ENCODE data around the gene XXYLT1. TPM values are rescaled to one million over a fixed set of nuclear protein-coding genes. Genes with fewer than 3 reads are reported as not detected.

The XXYLT1 gene
- total RNA-seq, 1 experiment from 2014 or later, result 10.9 TPM

DNA sequence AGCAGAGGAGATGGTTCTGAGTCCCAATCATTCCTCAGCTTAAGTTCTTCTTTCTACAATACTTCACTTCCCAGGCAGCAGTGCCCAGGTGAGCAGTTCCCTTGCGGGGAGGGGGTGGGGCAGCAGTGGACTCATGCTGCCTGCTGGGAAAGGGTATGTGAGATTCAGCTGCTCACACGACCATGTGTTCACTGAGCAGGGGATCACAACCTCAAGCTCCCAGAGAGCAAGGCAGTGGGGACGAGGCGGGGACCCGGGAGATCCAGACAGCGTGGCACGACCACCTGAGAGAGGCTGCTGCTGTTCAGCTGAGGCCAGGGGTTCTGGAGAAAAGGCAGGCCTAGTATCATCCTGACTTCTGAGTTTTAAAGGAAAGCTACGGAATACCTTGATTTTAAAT lies 166.6 kb downstream of the XXYLT1 start:
- Histone ChIP-seq H3K27me3 (ENCODE audit: insufficient read depth, low read length) (no peaks in the 10 kb centered on the region), H3K9me2 (ENCODE audit: insufficient read depth) (no peaks in the 10 kb centered on the region), H2AFZ (ENCODE audit: low read depth, low read length, poor library complexity, severe bottlenecking) (no peak overlapping the region), H3K36me3 (ENCODE audit: control insufficient read depth in 1 of 2, insufficient read depth in 2 of 2, low read length in 2 of 2) (no peaks in the 10 kb centered on the region), H3K4me2 (ENCODE audit: low read length) (no peak overlapping the region), H3K27ac (ENCODE audit: low read depth, low read length) (no peak overlapping the region), H3K9ac (ENCODE audit: low read length) (no peak overlapping the region), H3K4me3 (replicated peaks in 1 of 2; ENCODE audit: low read depth in 1 of 2, low read length in 2 of 2) (no peak overlapping the region), H4K20me1 (ENCODE audit: insufficient read depth) (no peaks in the 10 kb centered on the region), H3K9me3 (ENCODE audit: control insufficient read depth in 1 of 2, insufficient read depth in 1 of 2, low read depth in 1 of 2, low read length in 2 of 2) (no peaks in the 10 kb centered on the region), H3K79me2 (ENCODE audit: insufficient read depth, low read length) (no peaks in the 10 kb centered on the region), H3K4me1 (ENCODE audit: control insufficient read depth in 1 of 2, insufficient read depth in 2 of 2, low read length in 2 of 2) (peaks cover 10 to 39% of the 10 kb centered on the region in 2 experiments)
- ATAC-seq (no peak), DNase-seq (ENCODE audit: low read depth, low spot score) (no peak)
- POLR2A ChIA-PET, result no interaction called here
- CTCF ChIA-PET, result interaction anchor here (1.4 to 1.7 kb wide), 2 partner anchors 102 to 422 kb away, joined by 4 to 15 read pairs; no protein-coding TSS in a partner anchor
- RAD21 ChIA-PET (ENCODE audit: low non-redundant PET in 1 of 2, low total read pairs in 2 of 2, uncharacterized antibody in 2 of 2, unreplicated experiment in 2 of 2), result no interaction called here
- intact Hi-C loops (cut with micrococcal nuclease), result loop anchor here (10.0 kb wide), 1 partner anchor 230 kb away; no protein-coding TSS in a partner anchor
- TF ChIP-seq ZNF274 (IDR thresholded peaks at IDR 0.05; ENCODE audit: low read depth, low read length), result no peak
- no peak for TF ChIP-seq EZH2 (IDR thresholded peaks at IDR 0.05)
- no peak for TF ChIP-seq ZFX (IDR thresholded peaks at IDR 0.05)
- no peak for TF ChIP-seq CEBPB (IDR thresholded peaks at IDR 0.05; ENCODE audit: low read depth)
- no peak for TF ChIP-seq EZH2phosphoT487 (IDR thresholded peaks at IDR 0.05; ENCODE audit: borderline replicate concordance)
- TF ChIP-seq, protein P1, sequence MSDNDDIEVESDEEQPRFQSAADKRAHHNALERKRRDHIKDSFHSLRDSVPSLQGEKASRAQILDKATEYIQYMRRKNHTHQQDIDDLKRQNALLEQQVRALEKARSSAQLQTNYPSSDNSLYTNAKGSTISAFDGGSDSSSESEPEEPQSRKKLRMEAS (IDR thresholded peaks at IDR 0.05), result no peak
- TF ChIP-seq EGR1 (IDR thresholded peaks at IDR 0.05; ENCODE audit: low read depth), result no peak
- TF ChIP-seq CBX3 (IDR thresholded peaks at IDR 0.05; ENCODE audit: low read depth), result no peak
- TF ChIP-seq RAD21 (IDR thresholded peaks at IDR 0.05; ENCODE audit: low read depth), result no peak
- TF ChIP-seq POLR2A (IDR thresholded peaks at IDR 0.05; ENCODE audit: borderline replicate concordance, extremely low read depth, insufficient read depth, insufficient read length), result no peak
- TF ChIP-seq SRF (IDR thresholded peaks at IDR 0.05; ENCODE audit: low read depth), result no peak
- TF ChIP-seq, protein P2, sequence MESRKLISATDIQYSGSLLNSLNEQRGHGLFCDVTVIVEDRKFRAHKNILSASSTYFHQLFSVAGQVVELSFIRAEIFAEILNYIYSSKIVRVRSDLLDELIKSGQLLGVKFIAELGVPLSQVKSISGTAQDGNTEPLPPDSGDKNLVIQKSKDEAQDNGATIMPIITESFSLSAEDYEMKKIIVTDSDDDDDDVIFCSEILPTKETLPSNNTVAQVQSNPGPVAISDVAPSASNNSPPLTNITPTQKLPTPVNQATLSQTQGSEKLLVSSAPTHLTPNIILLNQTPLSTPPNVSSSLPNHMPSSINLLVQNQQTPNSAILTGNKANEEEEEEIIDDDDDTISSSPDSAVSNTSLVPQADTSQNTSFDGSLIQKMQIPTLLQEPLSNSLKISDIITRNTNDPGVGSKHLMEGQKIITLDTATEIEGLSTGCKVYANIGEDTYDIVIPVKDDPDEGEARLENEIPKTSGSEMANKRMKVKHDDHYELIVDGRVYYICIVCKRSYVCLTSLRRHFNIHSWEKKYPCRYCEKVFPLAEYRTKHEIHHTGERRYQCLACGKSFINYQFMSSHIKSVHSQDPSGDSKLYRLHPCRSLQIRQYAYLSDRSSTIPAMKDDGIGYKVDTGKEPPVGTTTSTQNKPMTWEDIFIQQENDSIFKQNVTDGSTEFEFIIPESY (IDR thresholded peaks at IDR 0.05; ENCODE audit: extremely low read depth, insufficient replicate concordance, low read length), result no peak
- TF ChIP-seq, protein P3, sequence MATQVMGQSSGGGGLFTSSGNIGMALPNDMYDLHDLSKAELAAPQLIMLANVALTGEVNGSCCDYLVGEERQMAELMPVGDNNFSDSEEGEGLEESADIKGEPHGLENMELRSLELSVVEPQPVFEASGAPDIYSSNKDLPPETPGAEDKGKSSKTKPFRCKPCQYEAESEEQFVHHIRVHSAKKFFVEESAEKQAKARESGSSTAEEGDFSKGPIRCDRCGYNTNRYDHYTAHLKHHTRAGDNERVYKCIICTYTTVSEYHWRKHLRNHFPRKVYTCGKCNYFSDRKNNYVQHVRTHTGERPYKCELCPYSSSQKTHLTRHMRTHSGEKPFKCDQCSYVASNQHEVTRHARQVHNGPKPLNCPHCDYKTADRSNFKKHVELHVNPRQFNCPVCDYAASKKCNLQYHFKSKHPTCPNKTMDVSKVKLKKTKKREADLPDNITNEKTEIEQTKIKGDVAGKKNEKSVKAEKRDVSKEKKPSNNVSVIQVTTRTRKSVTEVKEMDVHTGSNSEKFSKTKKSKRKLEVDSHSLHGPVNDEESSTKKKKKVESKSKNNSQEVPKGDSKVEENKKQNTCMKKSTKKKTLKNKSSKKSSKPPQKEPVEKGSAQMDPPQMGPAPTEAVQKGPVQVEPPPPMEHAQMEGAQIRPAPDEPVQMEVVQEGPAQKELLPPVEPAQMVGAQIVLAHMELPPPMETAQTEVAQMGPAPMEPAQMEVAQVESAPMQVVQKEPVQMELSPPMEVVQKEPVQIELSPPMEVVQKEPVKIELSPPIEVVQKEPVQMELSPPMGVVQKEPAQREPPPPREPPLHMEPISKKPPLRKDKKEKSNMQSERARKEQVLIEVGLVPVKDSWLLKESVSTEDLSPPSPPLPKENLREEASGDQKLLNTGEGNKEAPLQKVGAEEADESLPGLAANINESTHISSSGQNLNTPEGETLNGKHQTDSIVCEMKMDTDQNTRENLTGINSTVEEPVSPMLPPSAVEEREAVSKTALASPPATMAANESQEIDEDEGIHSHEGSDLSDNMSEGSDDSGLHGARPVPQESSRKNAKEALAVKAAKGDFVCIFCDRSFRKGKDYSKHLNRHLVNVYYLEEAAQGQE (IDR thresholded peaks at IDR 0.05; ENCODE audit: low read depth), result no peak
- BruUV-seq (replicated peaks), result no TSS peak

All from HCT116 (cell line).